Gastroesophageal sphincter (tissue), 3 donors: ENCODE results near the gene CLIP4.

Experiments
- POLR2AphosphoS5 ChIP-seq: sonication (generic); formaldehyde crosslinking; IDR thresholded peaks from one replicate; pipeline ENCODE4 v1.6.1; 2017; ENCODE audit warnings: antibody characterized with exemption
- TF ChIP-seq, protein P1 (sequence below), 4 experiments: fragments of 200-600 bp in 2 of 4; fragments of 450-650 bp in 2 of 4; sonication (generic) in 1 of 4; IDR thresholded peaks; one replicate each; pipeline ENCODE4 v1.5.1; 2017 to 2019; ENCODE audit warnings: antibody characterized with exemption in 4 of 4, mild to moderate bottlenecking in 2 of 4, moderate library complexity in 2 of 4

DNA sequence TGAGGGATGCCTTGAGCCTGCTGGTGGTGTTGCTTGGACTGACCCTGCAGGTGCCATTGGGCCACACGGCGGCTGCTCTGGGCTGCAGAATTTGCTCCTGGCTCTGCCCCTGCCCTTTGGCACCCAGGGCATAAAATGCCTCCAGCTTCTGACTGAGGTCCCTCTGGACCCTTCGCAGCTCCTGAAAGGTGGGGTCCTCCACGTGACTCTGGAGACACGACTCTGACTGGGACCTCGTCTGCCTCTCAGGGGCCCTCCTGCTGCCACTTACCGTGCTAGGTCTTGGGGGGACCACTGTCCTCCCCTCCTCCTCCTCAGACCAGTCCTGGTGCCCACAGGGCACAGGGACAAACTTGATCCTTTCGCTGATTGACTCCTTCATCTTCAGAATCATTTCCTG is 43.0 kb upstream of the CLIP4 start:
- TF ChIP-seq, protein P1, sequence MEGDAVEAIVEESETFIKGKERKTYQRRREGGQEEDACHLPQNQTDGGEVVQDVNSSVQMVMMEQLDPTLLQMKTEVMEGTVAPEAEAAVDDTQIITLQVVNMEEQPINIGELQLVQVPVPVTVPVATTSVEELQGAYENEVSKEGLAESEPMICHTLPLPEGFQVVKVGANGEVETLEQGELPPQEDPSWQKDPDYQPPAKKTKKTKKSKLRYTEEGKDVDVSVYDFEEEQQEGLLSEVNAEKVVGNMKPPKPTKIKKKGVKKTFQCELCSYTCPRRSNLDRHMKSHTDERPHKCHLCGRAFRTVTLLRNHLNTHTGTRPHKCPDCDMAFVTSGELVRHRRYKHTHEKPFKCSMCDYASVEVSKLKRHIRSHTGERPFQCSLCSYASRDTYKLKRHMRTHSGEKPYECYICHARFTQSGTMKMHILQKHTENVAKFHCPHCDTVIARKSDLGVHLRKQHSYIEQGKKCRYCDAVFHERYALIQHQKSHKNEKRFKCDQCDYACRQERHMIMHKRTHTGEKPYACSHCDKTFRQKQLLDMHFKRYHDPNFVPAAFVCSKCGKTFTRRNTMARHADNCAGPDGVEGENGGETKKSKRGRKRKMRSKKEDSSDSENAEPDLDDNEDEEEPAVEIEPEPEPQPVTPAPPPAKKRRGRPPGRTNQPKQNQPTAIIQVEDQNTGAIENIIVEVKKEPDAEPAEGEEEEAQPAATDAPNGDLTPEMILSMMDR (IDR thresholded peaks at IDR 0.05), result no peak
- no peak for TF ChIP-seq POLR2AphosphoS5
